Right lobe of liver (tissue), 6 donors: Measurements from ENCODE around the gene COX4I1. TPM values are rescaled to one million over a fixed set of nuclear protein-coding genes. Genes with fewer than 3 reads are reported as not detected.

Experiments
- ATAC-seq, 4 donors: fragments of 200-7000 bp; cut with Tn5 transposase; one replicate each; pipeline ENCODE4 v1.9.1; 2020; ENCODE audit warnings: mild to moderate bottlenecking in 4 of 4, moderate library complexity in 4 of 4
- DNase-seq, 3 donors: peaks; one replicate each; pipeline ENCODE4 v3.0.0-alpha.2; 2020
- H3K27ac ChIP-seq, 3 donors: fragments of 200-600 bp; one replicate each; pipeline ENCODE4 v1.8.0; 2022
- H3K27me3 ChIP-seq, 2 donors: fragments of 200-600 bp; one replicate each; pipeline ENCODE4 v1.8.0; 2022
- H3K36me3 ChIP-seq, 4 donors: fragments of 200-600 bp; sonication (generic) in 1 of 4; one replicate each; pipeline versions ENCODE4 v1.5.1 to v1.8.0; 2017 to 2022; ENCODE audit warnings: control low read depth in 1 of 4
- H3K4me1 ChIP-seq, 4 donors: fragments of 200-600 bp; sonication (generic) in 1 of 4; one replicate each; pipeline versions ENCODE4 v1.5.1 to v1.8.0; 2017 to 2022; ENCODE audit warnings: control low read depth in 1 of 4
- H3K4me3 ChIP-seq, 3 donors: fragments of 200-600 bp; one replicate each; pipeline ENCODE4 v1.8.0; 2022
- H3K9me3 ChIP-seq, 4 donors: fragments of 200-600 bp; sonication (generic) in 1 of 4; one replicate each; pipeline versions ENCODE4 v1.5.1 to v1.8.0; 2017 to 2022; ENCODE audit warnings: control low read depth in 1 of 4
- POLR2A ChIP-seq: fragments of 450-650 bp; IDR thresholded peaks from one replicate; pipeline ENCODE4 v1.6.1; 2017; ENCODE audit warnings: antibody characterized with exemption, mild to moderate bottlenecking
- WGBS: methylation state at CpG from one replicate; pipeline ENCODE4 v1.1.6; 2018; ENCODE audit warnings: low coverage, low lambda C conversion rate; ENCODE audit not compliant: insufficient coverage; ENCODE audit errors: missing lambda C conversion rate; 5-methylcytosine and 5-hydroxymethylcytosine counted together
- intact Hi-C, 2 donors: fragments of 100-400 bp; cut with DNase I; formaldehyde crosslinking; loops; one replicate each; pipeline versions ENCODE4 v1.11.2 to v1.14.1; 2022
- total RNA-seq, 6 experiments: library from RNA; depleted of rRNA in 2 of 6; stranded (reverse); fragments of >200 nt in 2 of 6; fragmentation: NEBNext Ultra II Directional in 3 of 6; extraction: Animal tissue kit (Norgen Biotek cat#: 25700) in 3 of 6; gene quantifications; one replicate each; pipeline versions ENCODE4 v1.1.0 to v1.2.4, GENCODE V29; 2016 to 2023
- TF ChIP-seq, protein P1 (sequence below), 4 donors: fragments of 200-600 bp in 3 of 4; fragments of 450-650 bp in 1 of 4; IDR thresholded peaks; one replicate each; pipeline versions ENCODE4 v1.5.1 to v1.8.0; 2016 to 2022; ENCODE audit warnings: antibody characterized with exemption in 4 of 4, mild to moderate bottlenecking in 2 of 4
- donor health status: DM: no; HTN: yes; CAD: no.
- donor health status: DM: no; HTN: no; CAD: no.
- donor health status: DM: no; HTN: no; CAD: no.
- donor health status: DM: no; HTN: yes; CAD: no.
- donor health status: DM: no; HTN: yes; CAD: no.

Gene COX4I1
- total RNA-seq, 6 experiments from 2014 or later: 247 to 417 (median 303) TPM

GRCh38 chr16:85848986-85849385 is 49.5 kb downstream of the COX4I1 start:
- no peak for ATAC-seq
- peak overlapping the region; percentile 1 to 99 (median 96) for H3K27ac ChIP-seq
- no peaks in the 10 kb centered on the region for H3K36me3 ChIP-seq
- H3K27me3 ChIP-seq: no peaks in the 10 kb centered on the region
- no peak for TF ChIP-seq POLR2A
- TF ChIP-seq, protein P1, sequence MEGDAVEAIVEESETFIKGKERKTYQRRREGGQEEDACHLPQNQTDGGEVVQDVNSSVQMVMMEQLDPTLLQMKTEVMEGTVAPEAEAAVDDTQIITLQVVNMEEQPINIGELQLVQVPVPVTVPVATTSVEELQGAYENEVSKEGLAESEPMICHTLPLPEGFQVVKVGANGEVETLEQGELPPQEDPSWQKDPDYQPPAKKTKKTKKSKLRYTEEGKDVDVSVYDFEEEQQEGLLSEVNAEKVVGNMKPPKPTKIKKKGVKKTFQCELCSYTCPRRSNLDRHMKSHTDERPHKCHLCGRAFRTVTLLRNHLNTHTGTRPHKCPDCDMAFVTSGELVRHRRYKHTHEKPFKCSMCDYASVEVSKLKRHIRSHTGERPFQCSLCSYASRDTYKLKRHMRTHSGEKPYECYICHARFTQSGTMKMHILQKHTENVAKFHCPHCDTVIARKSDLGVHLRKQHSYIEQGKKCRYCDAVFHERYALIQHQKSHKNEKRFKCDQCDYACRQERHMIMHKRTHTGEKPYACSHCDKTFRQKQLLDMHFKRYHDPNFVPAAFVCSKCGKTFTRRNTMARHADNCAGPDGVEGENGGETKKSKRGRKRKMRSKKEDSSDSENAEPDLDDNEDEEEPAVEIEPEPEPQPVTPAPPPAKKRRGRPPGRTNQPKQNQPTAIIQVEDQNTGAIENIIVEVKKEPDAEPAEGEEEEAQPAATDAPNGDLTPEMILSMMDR (IDR thresholded peaks at IDR 0.05): no peak
- peaks cover 0 to 33% (median 12%) of the 10 kb centered on the region in 4 donors for H3K4me1 ChIP-seq
- intact Hi-C loops: no loop called here
- WGBS: 33% methylated on average over 9 of the region's 9 CpGs
- no peak overlapping the region for H3K4me3 ChIP-seq
- H3K9me3 ChIP-seq: no peaks in the 10 kb centered on the region
- peak in 1 of 3 donors; percentile 44 for DNase-seq

DNA sequence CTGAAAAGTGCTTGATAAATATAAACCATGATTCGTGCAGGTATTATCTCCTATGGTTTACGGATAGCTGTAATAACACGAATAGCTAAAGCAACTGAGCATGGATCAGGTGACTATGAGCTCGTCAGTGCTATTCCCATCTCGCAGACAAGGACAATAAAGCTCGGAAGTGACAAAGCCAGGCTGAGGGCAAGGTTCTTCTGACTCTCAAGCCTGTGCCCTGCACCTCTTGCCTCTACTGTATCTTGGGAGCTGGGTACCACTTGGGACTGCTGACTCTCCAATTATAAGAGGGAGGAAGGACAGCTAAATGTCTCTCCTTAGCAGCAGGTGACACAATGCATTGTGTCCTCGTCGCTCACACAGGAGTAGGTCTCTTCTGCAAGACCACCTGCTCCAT is 49.9 kb downstream of the COX4I1 start:
- H3K27me3 ChIP-seq: no peaks in the 10 kb centered on the region
- intact Hi-C loops: no loop called here
- peaks cover 0 to 33% (median 12%) of the 10 kb centered on the region in 4 donors for H3K4me1 ChIP-seq
- ATAC-seq (no peak), DNase-seq (peak in 1 of 3 donors; percentile 23)
- no peaks in the 10 kb centered on the region for H3K9me3 ChIP-seq
- 89% methylated on average over 4 of the region's 8 CpGs for WGBS
- no peak overlapping the region for H3K4me3 ChIP-seq
- TF ChIP-seq, protein P1 (IDR thresholded peaks at IDR 0.05): no peak
- TF ChIP-seq POLR2A: no peak
- H3K27ac ChIP-seq: peak overlapping the region in 2 of 3 donors; percentile 96 to 99
- no peaks in the 10 kb centered on the region for H3K36me3 ChIP-seq

DNA sequence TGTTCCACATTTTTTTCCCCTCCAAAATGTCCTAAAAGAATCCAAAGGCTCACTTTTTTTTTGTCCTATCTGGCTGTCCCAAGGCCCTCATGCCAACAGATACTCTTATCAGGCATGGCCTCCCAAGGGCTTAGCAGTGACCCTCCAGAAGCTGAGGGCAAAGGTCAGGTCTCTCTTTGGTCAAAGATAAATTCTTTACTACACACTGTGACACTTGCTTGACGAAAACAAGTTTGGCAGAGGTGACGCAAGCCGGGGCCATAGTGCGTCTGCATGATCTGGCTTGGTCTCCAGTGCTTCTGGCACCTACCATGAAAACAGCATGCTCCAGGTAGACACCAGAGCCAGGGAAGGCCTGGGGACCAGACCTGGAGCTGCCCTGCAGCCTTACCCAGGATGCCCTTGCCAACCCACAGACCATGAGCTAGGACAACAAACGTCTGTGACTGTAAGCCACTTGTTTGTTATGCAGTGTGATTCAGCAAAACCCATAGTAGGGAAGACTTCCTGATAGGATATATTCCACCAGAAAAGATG is 50.9 kb downstream of the COX4I1 start:
- 40% methylated on average over 5 of the region's 5 CpGs for WGBS
- Histone ChIP-seq H3K27me3 (no peaks in the 10 kb centered on the region), H3K4me1 (peaks cover 0 to 33% (median 12%) of the 10 kb centered on the region in 4 donors), H3K9me3 (no peaks in the 10 kb centered on the region), H3K27ac (peak overlapping the region in 2 of 3 donors; percentile 96 to 99), H3K36me3 (no peaks in the 10 kb centered on the region), H3K4me3 (no peak overlapping the region)
- DNase-seq: peak; percentile 67 to 94 (median 94)
- intact Hi-C loops: no loop called here
- TF ChIP-seq POLR2A: no peak
- TF ChIP-seq, protein P1 (IDR thresholded peaks at IDR 0.05): no peak
- peak; percentile 54 to 79 (median 68) for ATAC-seq

DNA sequence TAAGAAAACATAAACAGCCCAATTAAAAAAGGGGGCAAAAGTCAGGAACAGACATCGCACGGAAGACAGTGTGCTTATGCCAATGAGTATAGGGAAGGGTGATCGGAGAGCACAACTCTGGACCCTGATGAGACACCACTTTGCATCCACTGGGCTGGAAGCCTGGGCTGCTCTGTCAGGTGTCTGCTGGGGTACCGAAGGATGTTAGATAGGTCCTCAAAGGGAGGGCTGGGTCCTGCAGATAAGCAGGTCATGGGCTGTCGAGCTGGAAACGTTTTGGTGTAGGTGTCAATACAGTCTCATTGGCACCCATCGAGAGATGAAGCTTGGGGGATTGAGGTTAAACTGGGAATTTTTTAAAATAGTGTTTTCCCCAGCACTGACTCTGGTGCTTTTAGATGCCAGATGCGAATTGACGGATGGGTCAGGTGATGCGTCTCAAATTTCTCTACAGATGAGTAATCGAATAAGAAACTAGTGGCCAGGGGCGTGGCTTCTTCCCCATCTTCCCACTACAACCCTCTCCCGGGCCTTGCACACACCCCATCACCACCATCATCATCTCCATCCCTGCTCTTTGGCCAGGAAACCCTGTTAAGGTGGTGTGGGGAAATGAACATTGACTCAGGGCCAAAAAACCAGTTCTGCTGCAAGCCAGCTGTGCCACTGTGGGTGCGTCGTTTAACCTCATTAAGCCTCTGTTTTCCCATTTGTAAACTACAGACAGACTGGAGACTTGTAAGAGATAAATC is 51.7 kb downstream of the COX4I1 start:
- Histone ChIP-seq H3K4me3 (no peak overlapping the region), H3K4me1 (peaks cover 0 to 33% (median 12%) of the 10 kb centered on the region in 4 donors), H3K27ac (peak overlapping the region in 2 of 3 donors; percentile 61 to 99), H3K27me3 (no peaks in the 10 kb centered on the region), H3K9me3 (no peaks in the 10 kb centered on the region), H3K36me3 (no peaks in the 10 kb centered on the region)
- 72% methylated on average over 12 of the region's 15 CpGs for WGBS
- no peak for DNase-seq
- intact Hi-C loops: no loop called here
- TF ChIP-seq, protein P1 (IDR thresholded peaks at IDR 0.05): no peak
- TF ChIP-seq POLR2A: no peak
- no peak for ATAC-seq
